H9 (cell line): ENCODE data around the gene SIGMAR1. TPM values are rescaled to one million over a fixed set of nuclear protein-coding genes. Genes with fewer than 3 reads are reported as not detected.

Experiments used
- DNase-seq: peaks from one replicate; pipeline ENCODE4 v3.0.0-alpha.2; 2017
- H2AFZ ChIP-seq: one replicate; pipeline ENCODE4 v1.6.1; 2013; ENCODE audit warnings: mild to moderate bottlenecking, low read length, control low read depth, moderate library complexity
- H2AK5ac ChIP-seq: 2 replicates; pipeline ENCODE4 v1.6.1; 2013; ENCODE audit warnings: low read length, control low read depth, mixed read lengths; ENCODE audit not compliant: insufficient read length
- H2BK120ac ChIP-seq: one replicate; pipeline ENCODE4 v1.6.1; 2013; ENCODE audit warnings: low read depth, mild to moderate bottlenecking, low read length, control low read depth, inconsistent platforms; ENCODE audit not compliant: poor library complexity, severe bottlenecking
- H2BK12ac ChIP-seq: 2 replicates; pipeline ENCODE4 v1.6.1; 2013; ENCODE audit warnings: low read length, control low read depth, mixed read lengths, low read depth; ENCODE audit not compliant: insufficient read length
- H2BK15ac ChIP-seq: 2 replicates; pipeline ENCODE4 v1.6.1; 2013; ENCODE audit warnings: low read depth, low read length, control low read depth
- H2BK20ac ChIP-seq: one replicate; pipeline ENCODE4 v1.6.1; 2013; ENCODE audit warnings: low read depth, mild to moderate bottlenecking, low read length, control low read depth, inconsistent platforms; ENCODE audit not compliant: poor library complexity, severe bottlenecking
- H2BK5ac ChIP-seq: 2 replicates; pipeline ENCODE4 v1.6.1; 2013; ENCODE audit warnings: low read length, control low read depth, mixed read lengths; ENCODE audit not compliant: insufficient read length
- H3K14ac ChIP-seq: 2 replicates; pipeline ENCODE4 v1.6.1; 2013; ENCODE audit warnings: low read length, control low read depth; ENCODE audit not compliant: insufficient read depth
- H3K18ac ChIP-seq: 2 replicates; pipeline ENCODE4 v1.6.1; 2013; ENCODE audit warnings: low read depth, mild to moderate bottlenecking, mixed read lengths, low read length, control low read depth; ENCODE audit not compliant: insufficient read length
- H3K23ac ChIP-seq: 2 replicates; pipeline ENCODE4 v1.6.1; 2013; ENCODE audit warnings: low read length, control low read depth, mixed read lengths, low read depth; ENCODE audit not compliant: insufficient read length
- H3K23me2 ChIP-seq: 2 replicates; pipeline ENCODE4 v1.6.1; 2013; ENCODE audit warnings: low read depth, mild to moderate bottlenecking, mixed read lengths, low read length, control low read depth; ENCODE audit not compliant: insufficient read length, poor library complexity, severe bottlenecking
- H3K27ac ChIP-seq: 2 replicates; pipeline ENCODE4 v1.5.1; 2013; ENCODE audit warnings: low read length, control low read depth, mixed read lengths, low read depth; ENCODE audit not compliant: insufficient read length
- H3K27me3 ChIP-seq: 2 replicates; pipeline ENCODE4 v1.6.1; 2013; ENCODE audit warnings: low read length, control low read depth, inconsistent platforms; ENCODE audit not compliant: insufficient read depth
- H3K4ac ChIP-seq: 2 replicates; pipeline ENCODE4 v1.6.1; 2013; ENCODE audit warnings: low read depth, mild to moderate bottlenecking, control low read depth, inconsistent platforms, low read length, moderate library complexity
- H3K4me1 ChIP-seq: 2 replicates; pipeline ENCODE4 v1.6.1; 2013; ENCODE audit warnings: low read length, control low read depth, inconsistent platforms; ENCODE audit not compliant: insufficient read depth
- H3K4me2 ChIP-seq: 2 replicates; pipeline ENCODE4 v1.6.1; 2013; ENCODE audit warnings: low read length, control low read depth, mixed read lengths; ENCODE audit not compliant: insufficient read length, insufficient read depth
- H3K56ac ChIP-seq: 2 replicates; pipeline ENCODE4 v1.6.1; 2013; ENCODE audit warnings: low read depth, mild to moderate bottlenecking, mixed read lengths, low read length, control low read depth; ENCODE audit not compliant: insufficient read length
- H3K79me1 ChIP-seq: 2 replicates; pipeline ENCODE4 v1.6.1; 2013; ENCODE audit warnings: low read depth, mild to moderate bottlenecking, moderate library complexity, low read length, control low read depth, inconsistent platforms; ENCODE audit not compliant: insufficient read depth, poor library complexity, severe bottlenecking
- H3K79me2 ChIP-seq: 2 replicates; pipeline ENCODE4 v1.6.1; 2013; ENCODE audit warnings: low read length, control low read depth, inconsistent platforms; ENCODE audit not compliant: insufficient read depth
- H3K9ac ChIP-seq: 2 replicates; pipeline ENCODE4 v1.6.1; 2013; ENCODE audit warnings: low read length, control low read depth, mixed read lengths; ENCODE audit not compliant: insufficient read length; ENCODE audit errors: extremely low read depth
- H3K9me3 ChIP-seq: one replicate; pipeline ENCODE4 v1.6.1; 2013; ENCODE audit warnings: low read depth, low read length, inconsistent platforms; ENCODE audit not compliant: control insufficient read depth
- H3T11ph ChIP-seq: one replicate; pipeline ENCODE4 v1.6.1; 2013; ENCODE audit warnings: mild to moderate bottlenecking, low read length, control low read depth, inconsistent platforms
- H4K20me1 ChIP-seq: one replicate; pipeline ENCODE4 v1.6.1; 2013; ENCODE audit not compliant: control insufficient read depth, insufficient read length, insufficient read depth
- H4K5ac ChIP-seq: 2 replicates; pipeline ENCODE4 v1.6.1; 2013; ENCODE audit warnings: low read depth, mild to moderate bottlenecking, mixed read lengths, low read length, control low read depth; ENCODE audit not compliant: insufficient read length
- H4K8ac ChIP-seq: replicated peaks from 2 replicates; pipeline ENCODE4 v1.6.1; 2013; ENCODE audit warnings: low read length, control low read depth, mixed read lengths, low read depth; ENCODE audit not compliant: insufficient read length
- H4K91ac ChIP-seq: 2 replicates; pipeline ENCODE4 v1.6.1; 2013; ENCODE audit warnings: low read depth, mild to moderate bottlenecking, moderate library complexity, mixed read lengths, low read length, control low read depth; ENCODE audit not compliant: insufficient read length
- H3K27ac Mint-ChIP-seq, 3 experiments: 2 replicates in 2 of 3; 3 replicates in 1 of 3; pipeline ENCODE4 v1.8.0; 2020 to 2021; ENCODE audit warnings: mixed read lengths in 3 of 3, mild to moderate bottlenecking in 1 of 3, moderate library complexity in 1 of 3
- H3K27me3 Mint-ChIP-seq: 2 replicates; pipeline ENCODE4 v1.8.0; 2021; ENCODE audit warnings: low read depth, mild to moderate bottlenecking, moderate library complexity, mixed read lengths
- H3K36me3 Mint-ChIP-seq, 3 experiments: 2 replicates in 2 of 3; 3 replicates in 1 of 3; pipeline ENCODE4 v1.8.0; 2020 to 2021; ENCODE audit warnings: low read depth in 3 of 3, mixed read lengths in 3 of 3; ENCODE audit not compliant: insufficient read depth in 1 of 3
- H3K4me1 Mint-ChIP-seq, 2 experiments: 2 replicates each; pipeline ENCODE4 v1.8.0; 2020; ENCODE audit warnings: mixed read lengths in 2 of 2
- H3K4me3 Mint-ChIP-seq, 2 experiments: 2 replicates in 1 of 2; 3 replicates in 1 of 2; pipeline ENCODE4 v1.8.0; 2020 to 2021; ENCODE audit warnings: mild to moderate bottlenecking in 2 of 2, mixed read lengths in 2 of 2, moderate library complexity in 1 of 2
- H3K9me3 Mint-ChIP-seq, 2 experiments: 2 replicates in 1 of 2; 3 replicates in 1 of 2; pipeline ENCODE4 v1.8.0; 2020; ENCODE audit warnings: mild to moderate bottlenecking in 2 of 2, mixed read lengths in 2 of 2, moderate library complexity in 1 of 2
- CTCF ChIP-seq: fragments of 200-600 bp; sonication (generic); conservative IDR thresholded peaks from 3 replicates; pipeline ENCODE4 v1.8.0; 2021; ENCODE audit warnings: antibody characterized with exemption, mild to moderate bottlenecking
- WGBS: extraction: QIAGEN DNeasy Blood & Tissue Kit; methylation state at CpG from one replicate; pipeline ENCODE4 v1.1.7; 2013; ENCODE audit warnings: missing lambda C conversion rate, low lambda C conversion rate, mixed read lengths; ENCODE audit not compliant: insufficient read length; ENCODE audit errors: extremely low coverage; 5-methylcytosine and 5-hydroxymethylcytosine counted together
- total RNA-seq: library from RNA; stranded (reverse); gene quantifications from 2 replicates; pipeline ENCODE4 v1.2.1, GENCODE V29; 2021

SIGMAR1 gene
- total RNA-seq, 1 experiment from 2014 or later: 68.3 TPM

- no peak for DNase-seq
- Histone ChIP-seq H3K9me3 (no peaks in the 10 kb centered on the region), H4K91ac (no peak overlapping the region), H2BK15ac (no peak overlapping the region), H3K27ac (no peak overlapping the region), H3K4me1 (peaks cover 4% of the 10 kb centered on the region; the same call in 1 of the 2 replicates), H3K4ac (no peak overlapping the region), H2BK120ac (no peak overlapping the region), H3K23ac (no peak overlapping the region), H3K79me2 (no peaks in the 10 kb centered on the region; the same call in 1 of the 2 replicates), H3K18ac (no peak overlapping the region), H2BK5ac (no peak overlapping the region), H3K9ac (peak overlapping the region; percentile 0), H3T11ph (no peak overlapping the region), H3K27me3 (no peaks in the 10 kb centered on the region), H3K79me1 (no peaks in the 10 kb centered on the region), H2BK12ac (no peak overlapping the region), H3K23me2 (peaks cover 11% of the 10 kb centered on the region), H3K56ac (no peak overlapping the region), H4K20me1 (no peaks in the 10 kb centered on the region), H2AK5ac (no peak overlapping the region), H2AFZ (no peak overlapping the region), H4K8ac (no peak overlapping the region), H3K4me2 (peak overlapping the region; percentile 75), H2BK20ac (no peak overlapping the region), H4K5ac (no peak overlapping the region), H3K14ac (no peak overlapping the region)
- Mint-ChIP-seq H3K27ac (peak overlapping the region in 2 of 3 experiments; percentile 64 to 82; a peak in 4 of 7 replicates), H3K4me3 (peak overlapping the region; percentile 87 to 89), H3K4me1 (peaks cover 17 to 26% of the 10 kb centered on the region in 2 experiments), H3K9me3 (no peaks in the 10 kb centered on the region), H3K27me3 (peaks cover 9% of the 10 kb centered on the region), H3K36me3 (peaks cover 2 to 15% (median 10%) of the 10 kb centered on the region in 3 experiments; a peak in 6 of 7 replicates)
- TF ChIP-seq CTCF: no peak
- WGBS: no CpG with 5 or more reads among the region's 7 CpGs
Observed at GRCh38 chr9:34638138-34638445, 505 bp upstream of the SIGMAR1 start.
